ENCODE data around the gene LRBA.

Gene LRBA

GRCh38 chr4:150911326-150911725 lies 103.8 kb downstream of the LRBA start:
- H3K4me3 ChIP-seq (ENCODE audit: low read depth, low read length): no peak overlapping the region
- DNase-seq (ENCODE audit: low read depth): no peak
- TF ChIP-seq CTCF (conservative IDR thresholded peaks at IDR 0.05; ENCODE audit: low read depth, low read length): no peak

- no peak for TF ChIP-seq CTCF (conservative IDR thresholded peaks at IDR 0.05; ENCODE audit: low read depth, low read length)
- no peak overlapping the region for H3K4me3 ChIP-seq (ENCODE audit: low read depth, low read length)
- no peak for DNase-seq (ENCODE audit: low read depth)
These were observed 106.0 kb downstream of the LRBA start for GRCh38 chr4:150909116-150909515.

- DNase-seq (ENCODE audit: low read depth): peak; percentile 14
- no peak for TF ChIP-seq CTCF (conservative IDR thresholded peaks at IDR 0.05; ENCODE audit: low read depth, low read length)
- no peak overlapping the region for H3K4me3 ChIP-seq (ENCODE audit: low read depth, low read length)
These were observed 108.0 kb downstream of the LRBA start for GRCh38 chr4:150906987-150907633.

DNA sequence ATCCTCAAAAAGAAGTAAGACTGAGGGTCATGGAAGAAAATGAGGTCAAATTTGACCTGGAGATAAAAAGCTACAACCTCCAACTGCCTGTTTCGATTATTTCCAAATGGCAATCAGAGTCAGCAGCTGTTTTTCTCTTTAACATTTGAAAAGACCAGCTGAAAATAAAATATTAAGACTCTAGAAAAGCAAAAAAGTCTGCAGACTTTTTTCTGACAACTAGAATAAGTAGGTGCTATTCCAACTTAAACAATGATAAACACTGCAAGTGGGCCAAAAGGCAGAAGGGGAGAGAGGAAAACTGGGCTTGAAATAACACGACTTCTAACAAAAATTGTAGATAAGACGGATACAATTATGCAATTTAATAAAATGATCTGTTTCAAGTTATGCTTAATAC lies 110.4 kb downstream of the LRBA start:
- TF ChIP-seq CTCF (conservative IDR thresholded peaks at IDR 0.05; ENCODE audit: low read depth, low read length): no peak
- no peak overlapping the region for H3K4me3 ChIP-seq (ENCODE audit: low read depth, low read length)
- no peak for DNase-seq (ENCODE audit: low read depth)

- DNase-seq (ENCODE audit: low read depth): no peak
- no peak overlapping the region for H3K4me3 ChIP-seq (ENCODE audit: low read depth, low read length)
- no peak for TF ChIP-seq CTCF (conservative IDR thresholded peaks at IDR 0.05; ENCODE audit: low read depth, low read length)
These were observed 111.5 kb downstream of the LRBA start for GRCh38 chr4:150903603-150904002.

DNA sequence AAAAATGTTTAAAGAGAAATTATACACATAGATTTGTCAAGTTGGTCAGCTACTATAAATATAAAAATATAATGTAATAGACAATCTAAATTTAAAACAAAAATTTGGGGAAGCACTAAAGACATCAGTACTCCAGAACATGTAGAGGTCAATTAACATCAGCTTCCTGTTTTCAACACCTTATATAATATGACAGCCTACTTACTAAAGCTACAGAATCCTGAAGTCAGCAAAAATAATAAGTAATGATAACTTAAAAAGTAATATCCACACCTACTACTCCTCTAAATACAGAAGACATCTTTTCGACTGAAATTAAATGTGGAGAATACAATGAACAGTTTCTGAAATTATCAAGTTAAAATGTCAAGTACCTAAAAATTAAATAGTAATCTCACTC lies 118.6 kb downstream of the LRBA start:
- no peak for TF ChIP-seq CTCF (conservative IDR thresholded peaks at IDR 0.05; ENCODE audit: low read depth, low read length)

GRCh38 chr4:150890246-150890645 lies 124.8 kb downstream of the LRBA start:
- DNase-seq (ENCODE audit: low read depth): no peak
- TF ChIP-seq CTCF (conservative IDR thresholded peaks at IDR 0.05; ENCODE audit: low read depth, low read length): no peak
- H3K4me3 ChIP-seq (ENCODE audit: low read depth, low read length): no peak overlapping the region

More for the DNA sequence above, 118.6 kb downstream of the LRBA start:
- DNase-seq (ENCODE audit: low read depth): no peak
- H3K4me3 ChIP-seq (ENCODE audit: low read depth, low read length): no peak overlapping the region

All from choroid plexus epithelial cell (primary cell).